Measurements from ENCODE around the gene CACNA1G.
A peak's percentile ranks its signal among the peaks of the same experiment; 100 is the strongest.

CACNA1G gene

GRCh38 chr17:50521514-50521913, 39.0 kb upstream of the CACNA1G start:
- no peak overlapping the region for H2BK120ac ChIP-seq (ENCODE audit: low read depth, low read length)
- no peak overlapping the region for H3K56ac ChIP-seq (ENCODE audit: low read length)
- H3K23ac ChIP-seq (ENCODE audit: low read length), result no peak overlapping the region
- H3K79me2 ChIP-seq (ENCODE audit: control insufficient read depth, insufficient read depth, low read length), result no peaks in the 10 kb centered on the region
- no peak overlapping the region for H3K27ac ChIP-seq (ENCODE audit: low read depth, low read length)
- no peak overlapping the region for H3K4me3 ChIP-seq (ENCODE audit: low read length)
- no peak for DNase-seq
- H3K79me1 ChIP-seq (ENCODE audit: low read length), result no peaks in the 10 kb centered on the region
- no CpG with 5 or more reads among the region's 2 CpGs for WGBS (ENCODE audit: extremely low coverage, insufficient coverage, low lambda C conversion rate)
- H3K4me1 ChIP-seq (ENCODE audit: control insufficient read depth, low read depth, low read length), result no peaks in the 10 kb centered on the region
- no peak overlapping the region for H2AK5ac ChIP-seq (ENCODE audit: low read length)
- H3K36me3 ChIP-seq (ENCODE audit: control insufficient read depth, insufficient read depth, low read length), result no peaks in the 10 kb centered on the region
- no peak overlapping the region for H3K4me2 ChIP-seq (ENCODE audit: low read length)
- H2BK5ac ChIP-seq (ENCODE audit: low read length), result no peak overlapping the region
- no peak overlapping the region for H4K8ac ChIP-seq (ENCODE audit: low read depth, low read length)
- H3K9ac ChIP-seq (ENCODE audit: low read length), result no peak overlapping the region
- no peaks in the 10 kb centered on the region for H3K27me3 ChIP-seq (ENCODE audit: insufficient read depth, low read length, poor library complexity)
- no peak overlapping the region for H3K4ac ChIP-seq (ENCODE audit: low read depth, low read length)
- H2BK15ac ChIP-seq (replicated peaks; ENCODE audit: low read depth), result no peak overlapping the region
- H4K5ac ChIP-seq (ENCODE audit: low read length), result no peak overlapping the region
- H3K18ac ChIP-seq (ENCODE audit: low read length), result no peak overlapping the region

- no peak overlapping the region for H4K8ac ChIP-seq (ENCODE audit: low read depth, low read length)
- H2BK5ac ChIP-seq (ENCODE audit: low read length), result no peak overlapping the region
- H3K27ac ChIP-seq (ENCODE audit: low read depth, low read length), result no peak overlapping the region
- H4K5ac ChIP-seq (ENCODE audit: low read length), result no peak overlapping the region
- no peaks in the 10 kb centered on the region for H3K79me1 ChIP-seq (ENCODE audit: low read length)
- H2BK15ac ChIP-seq (replicated peaks; ENCODE audit: low read depth), result no peak overlapping the region
- H3K4me3 ChIP-seq (ENCODE audit: low read length), result no peak overlapping the region
- H3K4ac ChIP-seq (ENCODE audit: low read depth, low read length), result no peak overlapping the region
- H3K18ac ChIP-seq (ENCODE audit: low read length), result no peak overlapping the region
- no peaks in the 10 kb centered on the region for H3K79me2 ChIP-seq (ENCODE audit: control insufficient read depth, insufficient read depth, low read length)
- no peaks in the 10 kb centered on the region for H3K4me1 ChIP-seq (ENCODE audit: control insufficient read depth, low read depth, low read length)
- H3K23ac ChIP-seq (ENCODE audit: low read length), result no peak overlapping the region
- H2BK120ac ChIP-seq (ENCODE audit: low read depth, low read length), result no peak overlapping the region
- H2AK5ac ChIP-seq (ENCODE audit: low read length), result no peak overlapping the region
- no peak for DNase-seq
- WGBS (ENCODE audit: extremely low coverage, insufficient coverage, low lambda C conversion rate), result no CpG with 5 or more reads among the region's 10 CpGs
- no peaks in the 10 kb centered on the region for H3K36me3 ChIP-seq (ENCODE audit: control insufficient read depth, insufficient read depth, low read length)
- no peaks in the 10 kb centered on the region for H3K27me3 ChIP-seq (ENCODE audit: insufficient read depth, low read length, poor library complexity)
- H3K56ac ChIP-seq (ENCODE audit: low read length), result no peak overlapping the region
- no peak overlapping the region for H3K9ac ChIP-seq (ENCODE audit: low read length)
- no peak overlapping the region for H3K4me2 ChIP-seq (ENCODE audit: low read length)
These were observed 37.7 kb upstream of the CACNA1G start for GRCh38 chr17:50522766-50523165.

GRCh38 chr17:50523208-50523607, 37.3 kb upstream of the CACNA1G start:
- Histone ChIP-seq H3K4ac (ENCODE audit: low read depth, low read length) (no peak overlapping the region), H3K56ac (ENCODE audit: low read length) (no peak overlapping the region), H3K36me3 (ENCODE audit: control insufficient read depth, insufficient read depth, low read length) (no peaks in the 10 kb centered on the region), H3K27me3 (ENCODE audit: insufficient read depth, low read length, poor library complexity) (no peaks in the 10 kb centered on the region), H3K27ac (ENCODE audit: low read depth, low read length) (no peak overlapping the region), H4K8ac (ENCODE audit: low read depth, low read length) (no peak overlapping the region), H3K79me1 (ENCODE audit: low read length) (no peaks in the 10 kb centered on the region), H3K9ac (ENCODE audit: low read length) (no peak overlapping the region), H2BK120ac (ENCODE audit: low read depth, low read length) (no peak overlapping the region), H3K23ac (ENCODE audit: low read length) (no peak overlapping the region), H2BK5ac (ENCODE audit: low read length) (no peak overlapping the region), H3K4me2 (ENCODE audit: low read length) (no peak overlapping the region), H4K5ac (ENCODE audit: low read length) (no peak overlapping the region), H2AK5ac (ENCODE audit: low read length) (no peak overlapping the region), H3K4me1 (ENCODE audit: control insufficient read depth, low read depth, low read length) (no peaks in the 10 kb centered on the region), H3K18ac (ENCODE audit: low read length) (no peak overlapping the region), H2BK15ac (replicated peaks; ENCODE audit: low read depth) (no peak overlapping the region), H3K4me3 (ENCODE audit: low read length) (no peak overlapping the region), H3K79me2 (ENCODE audit: control insufficient read depth, insufficient read depth, low read length) (no peaks in the 10 kb centered on the region)
- no peak for DNase-seq
- no CpG with 5 or more reads among the region's 2 CpGs for WGBS (ENCODE audit: extremely low coverage, insufficient coverage, low lambda C conversion rate)

- Histone ChIP-seq H3K36me3 (ENCODE audit: control insufficient read depth, insufficient read depth, low read length) (no peaks in the 10 kb centered on the region), H3K4ac (ENCODE audit: low read depth, low read length) (no peak overlapping the region), H3K23ac (ENCODE audit: low read length) (no peak overlapping the region), H3K4me2 (ENCODE audit: low read length) (no peak overlapping the region), H3K56ac (ENCODE audit: low read length) (no peak overlapping the region), H3K79me2 (ENCODE audit: control insufficient read depth, insufficient read depth, low read length) (no peaks in the 10 kb centered on the region), H3K27ac (ENCODE audit: low read depth, low read length) (no peak overlapping the region), H2BK120ac (ENCODE audit: low read depth, low read length) (no peak overlapping the region), H4K5ac (ENCODE audit: low read length) (no peak overlapping the region), H3K9ac (ENCODE audit: low read length) (no peak overlapping the region), H3K4me3 (ENCODE audit: low read length) (no peak overlapping the region), H2BK15ac (replicated peaks; ENCODE audit: low read depth) (no peak overlapping the region), H3K79me1 (ENCODE audit: low read length) (no peaks in the 10 kb centered on the region), H2BK5ac (ENCODE audit: low read length) (no peak overlapping the region), H3K18ac (ENCODE audit: low read length) (no peak overlapping the region), H2AK5ac (ENCODE audit: low read length) (no peak overlapping the region), H3K4me1 (ENCODE audit: control insufficient read depth, low read depth, low read length) (no peaks in the 10 kb centered on the region), H3K27me3 (ENCODE audit: insufficient read depth, low read length, poor library complexity) (no peaks in the 10 kb centered on the region), H4K8ac (ENCODE audit: low read depth, low read length) (no peak overlapping the region)
- WGBS (ENCODE audit: extremely low coverage, insufficient coverage, low lambda C conversion rate), result no CpG with 5 or more reads among the region's 18 CpGs
- no peak for DNase-seq
These were observed 35.7 kb upstream of the CACNA1G start for GRCh38 chr17:50524838-50525237.

GRCh38 chr17:50527155-50527762, 33.3 kb upstream of the CACNA1G start:
- no peak overlapping the region for H2BK120ac ChIP-seq (ENCODE audit: low read depth, low read length)
- no CpG with 5 or more reads among the region's 5 CpGs for WGBS (ENCODE audit: extremely low coverage, insufficient coverage, low lambda C conversion rate)

GRCh38 chr17:50527949-50528474, 32.5 kb upstream of the CACNA1G start:
- Histone ChIP-seq H3K36me3 (ENCODE audit: control insufficient read depth, insufficient read depth, low read length) (no peaks in the 10 kb centered on the region), H3K4ac (ENCODE audit: low read depth, low read length) (no peak overlapping the region), H3K4me3 (ENCODE audit: low read length) (no peak overlapping the region), H3K27me3 (ENCODE audit: insufficient read depth, low read length, poor library complexity) (no peaks in the 10 kb centered on the region), H3K9ac (ENCODE audit: low read length) (no peak overlapping the region), H3K79me1 (ENCODE audit: low read length) (no peaks in the 10 kb centered on the region), H4K8ac (ENCODE audit: low read depth, low read length) (no peak overlapping the region), H3K4me1 (ENCODE audit: control insufficient read depth, low read depth, low read length) (peaks cover 4% of the 10 kb centered on the region), H2BK5ac (ENCODE audit: low read length) (no peak overlapping the region), H3K27ac (ENCODE audit: low read depth, low read length) (no peak overlapping the region), H3K23ac (ENCODE audit: low read length) (no peak overlapping the region), H3K79me2 (ENCODE audit: control insufficient read depth, insufficient read depth, low read length) (no peaks in the 10 kb centered on the region), H2BK120ac (ENCODE audit: low read depth, low read length) (no peak overlapping the region), H2AK5ac (ENCODE audit: low read length) (no peak overlapping the region), H4K5ac (ENCODE audit: low read length) (no peak overlapping the region), H3K56ac (ENCODE audit: low read length) (no peak overlapping the region), H2BK15ac (replicated peaks; ENCODE audit: low read depth) (no peak overlapping the region), H3K18ac (ENCODE audit: low read length) (no peak overlapping the region), H3K4me2 (ENCODE audit: low read length) (no peak overlapping the region)
- no peak for DNase-seq
- no CpG with 5 or more reads among the region's 4 CpGs for whole genome bisulfite sequencing (ENCODE audit: extremely low coverage, insufficient coverage, low lambda C conversion rate)

More at GRCh38 chr17:50527155-50527762, 33.3 kb upstream of the CACNA1G start:
- no peak overlapping the region for H2BK5ac ChIP-seq (ENCODE audit: low read length)
- no peak overlapping the region for H4K5ac ChIP-seq (ENCODE audit: low read length)
- H3K27ac ChIP-seq (ENCODE audit: low read depth, low read length), result no peak overlapping the region
- peak; percentile 37 for DNase-seq
- H3K4me3 ChIP-seq (ENCODE audit: low read length), result no peak overlapping the region
- no peak overlapping the region for H4K8ac ChIP-seq (ENCODE audit: low read depth, low read length)
- H3K36me3 ChIP-seq (ENCODE audit: control insufficient read depth, insufficient read depth, low read length), result no peaks in the 10 kb centered on the region
- no peak overlapping the region for H3K4me2 ChIP-seq (ENCODE audit: low read length)
- H3K79me1 ChIP-seq (ENCODE audit: low read length), result no peaks in the 10 kb centered on the region
- no peak overlapping the region for H3K56ac ChIP-seq (ENCODE audit: low read length)
- H3K9ac ChIP-seq (ENCODE audit: low read length), result no peak overlapping the region
- H3K23ac ChIP-seq (ENCODE audit: low read length), result no peak overlapping the region
- no peak overlapping the region for H3K18ac ChIP-seq (ENCODE audit: low read length)
- no peaks in the 10 kb centered on the region for H3K79me2 ChIP-seq (ENCODE audit: control insufficient read depth, insufficient read depth, low read length)
- no peaks in the 10 kb centered on the region for H3K27me3 ChIP-seq (ENCODE audit: insufficient read depth, low read length, poor library complexity)
- no peak overlapping the region for H2BK15ac ChIP-seq (replicated peaks; ENCODE audit: low read depth)
- H2AK5ac ChIP-seq (ENCODE audit: low read length), result no peak overlapping the region
- no peak overlapping the region for H3K4ac ChIP-seq (ENCODE audit: low read depth, low read length)
- peaks cover 3% of the 10 kb centered on the region for H3K4me1 ChIP-seq (ENCODE audit: control insufficient read depth, low read depth, low read length)

Data from mesendoderm (in vitro differentiated cells).